ENCODE results near the gene ITPKA. TPM values are rescaled to one million over a fixed set of nuclear protein-coding genes. Genes with fewer than 3 reads are reported as not detected.

ITPKA gene
- total RNA-seq, 2 donors from 2014 or later = 0.20 to 0.29 TPM

- ATAC-seq (no peak), DNase-seq (no peak)
- peaks cover 18% of the 10 kb centered on the region for H3K4me1 Mint-ChIP-seq
- no peaks in the 10 kb centered on the region for H3K9me3 ChIP-seq (ENCODE audit: control insufficient read depth, low read length, poor library complexity, severe bottlenecking)
- H3K27ac Mint-ChIP-seq = peak overlapping the region; percentile 87
- H3K4me3 Mint-ChIP-seq = no peak overlapping the region
- H3K36me3 Mint-ChIP-seq (ENCODE audit: low read depth) = peaks cover 2% of the 10 kb centered on the region
- no peaks in the 10 kb centered on the region for H3K27me3 Mint-ChIP-seq
Observed at GRCh38 chr15:41482110-41482877, 11.4 kb upstream of the ITPKA start.

DNA sequence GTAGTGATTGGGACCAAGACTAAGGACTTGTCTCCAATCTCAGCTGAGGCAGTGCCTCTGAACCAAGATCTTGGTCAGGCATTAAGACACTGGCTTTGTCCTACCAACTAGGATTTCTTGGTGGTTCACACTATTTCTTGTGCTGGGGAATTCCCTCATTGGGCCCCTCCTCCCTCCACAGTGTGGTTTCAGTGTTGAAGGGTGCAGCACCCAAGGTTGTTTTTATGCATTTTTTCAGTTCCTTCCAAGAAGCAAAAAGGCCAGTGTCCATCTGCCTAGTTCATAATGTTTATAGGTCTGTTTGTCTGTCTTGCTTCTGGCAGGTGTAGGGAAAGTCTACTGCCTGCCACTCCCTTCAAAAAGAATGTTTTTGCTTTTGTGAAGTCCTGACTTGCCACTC lies 10.6 kb upstream of the ITPKA start:
- no peaks in the 10 kb centered on the region for H3K27me3 Mint-ChIP-seq
- H3K36me3 Mint-ChIP-seq (ENCODE audit: low read depth) = peaks cover 4% of the 10 kb centered on the region

DNA sequence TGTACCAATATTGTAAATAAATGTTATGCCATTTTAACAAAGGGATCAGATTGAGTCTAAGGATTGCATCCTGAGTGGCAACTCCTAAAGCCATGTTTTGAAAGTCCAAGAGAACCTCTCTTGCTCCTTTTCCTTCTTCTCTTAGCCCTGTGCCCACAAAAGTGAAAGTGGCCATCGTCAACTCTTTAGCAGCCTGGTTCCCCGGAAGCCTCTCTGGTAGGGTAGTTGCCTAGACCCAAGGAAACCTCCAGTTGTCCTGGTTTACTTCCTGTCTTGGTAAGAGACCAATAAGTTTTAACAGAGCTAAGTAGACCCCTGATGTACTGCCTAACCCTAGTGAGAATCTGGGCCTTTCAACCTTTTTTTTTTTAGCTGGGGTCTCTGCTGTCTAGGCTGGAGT lies 10.2 kb upstream of the ITPKA start:
- H3K9me3 ChIP-seq (ENCODE audit: control insufficient read depth, low read length, poor library complexity, severe bottlenecking) = no peaks in the 10 kb centered on the region
- no peaks in the 10 kb centered on the region for H3K27me3 Mint-ChIP-seq
- peak overlapping the region; percentile 77 for H3K4me3 Mint-ChIP-seq
- peaks cover 24% of the 10 kb centered on the region for H3K4me1 Mint-ChIP-seq
- H3K36me3 Mint-ChIP-seq (ENCODE audit: low read depth) = peaks cover 4% of the 10 kb centered on the region
- no peak for DNase-seq
- ATAC-seq = peak; percentile 67
- H3K27ac Mint-ChIP-seq = peak overlapping the region; percentile 87

More for the DNA sequence above, 10.6 kb upstream of the ITPKA start:
- DNase-seq (no peak), ATAC-seq (peak; percentile 92)
- Mint-ChIP-seq H3K27ac (peak overlapping the region; percentile 87), H3K4me1 (peaks cover 23% of the 10 kb centered on the region), H3K4me3 (peak overlapping the region; percentile 77)
- no peaks in the 10 kb centered on the region for H3K9me3 ChIP-seq (ENCODE audit: control insufficient read depth, low read length, poor library complexity, severe bottlenecking)

- peaks cover 2% of the 10 kb centered on the region for H3K36me3 Mint-ChIP-seq (ENCODE audit: low read depth)
- ATAC-seq (no peak), DNase-seq (no peak)
- no peaks in the 10 kb centered on the region for H3K9me3 ChIP-seq (ENCODE audit: control insufficient read depth, low read length, poor library complexity, severe bottlenecking)
- peaks cover 26% of the 10 kb centered on the region for H3K4me1 Mint-ChIP-seq
- H3K27me3 Mint-ChIP-seq = no peaks in the 10 kb centered on the region
- H3K27ac Mint-ChIP-seq = no peak overlapping the region
- no peak overlapping the region for H3K4me3 Mint-ChIP-seq
Observed at GRCh38 chr15:41484937-41485625, 8.6 kb upstream of the ITPKA start.

DNA sequence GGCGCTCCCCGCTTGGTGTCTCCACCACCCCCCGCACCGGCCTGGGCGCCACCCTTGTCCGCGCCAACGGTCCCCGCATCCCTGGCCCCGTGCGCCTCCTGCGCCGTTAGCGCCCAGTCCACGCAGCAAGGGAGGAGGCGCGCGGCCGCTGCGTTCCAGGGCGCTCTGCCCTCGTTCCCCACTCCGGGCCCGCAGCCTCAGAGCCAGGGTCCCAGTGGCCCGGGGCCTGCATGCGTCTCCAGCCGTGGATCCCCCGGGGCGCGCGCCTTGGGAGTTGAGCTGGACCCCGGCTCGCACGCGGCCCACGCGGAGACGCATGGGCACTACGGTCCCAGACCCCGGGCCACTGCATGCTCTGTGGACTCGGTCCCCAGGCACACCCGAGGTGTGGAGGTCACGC lies 7.4 kb upstream of the ITPKA start:
- Mint-ChIP-seq H3K27ac (no peak overlapping the region), H3K36me3 (ENCODE audit: low read depth) (peaks cover 2% of the 10 kb centered on the region), H3K27me3 (no peaks in the 10 kb centered on the region), H3K4me1 (peaks cover 28% of the 10 kb centered on the region), H3K4me3 (no peak overlapping the region)
- ATAC-seq (no peak), DNase-seq (no peak)
- no peaks in the 10 kb centered on the region for H3K9me3 ChIP-seq (ENCODE audit: control insufficient read depth, low read length, poor library complexity, severe bottlenecking)

DNA sequence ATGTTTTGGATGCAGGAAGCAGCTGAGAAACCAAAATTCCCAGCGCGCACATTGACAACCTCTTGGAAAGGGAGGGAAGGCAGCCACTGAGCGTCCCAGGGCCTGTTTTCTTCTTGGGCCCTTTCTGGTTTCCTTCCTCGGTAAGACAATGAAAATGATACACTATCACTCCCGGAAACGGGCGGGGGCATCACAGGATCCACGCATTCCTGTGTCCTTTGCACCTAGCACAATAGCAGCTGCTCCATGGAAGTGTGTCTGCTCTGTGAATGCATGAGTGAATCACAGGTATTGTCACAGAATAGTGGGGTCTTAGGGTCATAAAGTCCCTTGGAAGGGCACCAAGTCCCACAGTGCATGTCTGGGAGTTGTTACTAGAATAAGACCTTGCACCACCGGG lies 6.3 kb upstream of the ITPKA start:
- Mint-ChIP-seq H3K4me3 (no peak overlapping the region), H3K27me3 (no peaks in the 10 kb centered on the region), H3K36me3 (ENCODE audit: low read depth) (peaks cover 2% of the 10 kb centered on the region), H3K27ac (no peak overlapping the region), H3K4me1 (peaks cover 35% of the 10 kb centered on the region)
- DNase-seq (no peak), ATAC-seq (no peak)
- no peaks in the 10 kb centered on the region for H3K9me3 ChIP-seq (ENCODE audit: control insufficient read depth, low read length, poor library complexity, severe bottlenecking)

DNA sequence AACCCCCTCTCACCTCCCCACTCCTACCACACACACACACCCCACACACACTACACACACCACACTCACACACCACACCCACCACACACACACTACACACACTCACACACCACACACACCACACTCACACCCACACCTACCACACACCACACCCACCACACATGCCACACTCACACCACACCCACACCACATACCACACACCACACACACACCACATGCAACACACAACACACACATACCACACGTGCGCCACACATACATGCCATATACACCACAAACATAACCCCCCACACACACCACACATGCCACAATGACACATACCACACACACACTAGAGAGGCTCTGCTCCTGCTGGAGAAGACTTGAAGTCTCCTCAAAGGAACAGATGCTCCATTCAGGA lies 5.9 kb upstream of the ITPKA start:
- Mint-ChIP-seq H3K36me3 (ENCODE audit: low read depth) (peaks cover 2% of the 10 kb centered on the region), H3K27ac (no peak overlapping the region), H3K4me3 (peak overlapping the region; percentile 71), H3K27me3 (no peaks in the 10 kb centered on the region), H3K4me1 (peaks cover 38% of the 10 kb centered on the region)
- no peak for ATAC-seq
- no peak for DNase-seq
- H3K9me3 ChIP-seq (ENCODE audit: control insufficient read depth, low read length, poor library complexity, severe bottlenecking) = no peaks in the 10 kb centered on the region

- ATAC-seq (no peak), DNase-seq (no peak)
- peaks cover 25% of the 10 kb centered on the region for H3K4me1 Mint-ChIP-seq
- H3K36me3 Mint-ChIP-seq (ENCODE audit: low read depth) = peaks cover 2% of the 10 kb centered on the region
- no peak overlapping the region for H3K4me3 Mint-ChIP-seq
- H3K27me3 Mint-ChIP-seq = no peaks in the 10 kb centered on the region
- H3K9me3 ChIP-seq (ENCODE audit: control insufficient read depth, low read length, poor library complexity, severe bottlenecking) = no peaks in the 10 kb centered on the region
- no peak overlapping the region for H3K27ac Mint-ChIP-seq
Observed at GRCh38 chr15:41489641-41490040, 4.0 kb upstream of the ITPKA start.

DNA sequence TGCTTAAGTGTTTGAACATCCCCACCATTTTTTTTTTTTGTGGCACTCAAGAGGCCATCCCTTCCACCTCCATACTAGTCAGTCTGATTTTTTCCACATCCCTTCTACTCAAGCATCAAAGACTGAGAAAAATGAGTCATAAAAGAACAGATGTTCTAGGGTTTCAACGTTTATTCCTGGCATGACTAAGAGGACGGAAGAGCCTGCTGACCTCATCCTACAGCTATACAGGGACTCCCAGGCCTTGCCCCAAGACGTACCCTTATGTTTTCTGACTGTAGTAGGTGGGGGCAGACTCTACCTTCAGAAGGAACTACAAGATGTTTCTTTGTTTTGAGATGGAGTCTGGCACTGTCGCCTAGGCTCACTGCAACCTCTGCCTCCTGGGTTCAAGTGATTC lies 3.3 kb upstream of the ITPKA start:
- ATAC-seq (no peak), DNase-seq (no peak)
- Mint-ChIP-seq H3K27me3 (no peaks in the 10 kb centered on the region), H3K27ac (no peak overlapping the region), H3K4me1 (peaks cover 27% of the 10 kb centered on the region), H3K36me3 (ENCODE audit: low read depth) (peaks cover 2% of the 10 kb centered on the region), H3K4me3 (no peak overlapping the region)
- H3K9me3 ChIP-seq (ENCODE audit: control insufficient read depth, low read length, poor library complexity, severe bottlenecking) = no peaks in the 10 kb centered on the region

GRCh38 chr15:41491889-41492288 lies 1.8 kb upstream of the ITPKA start:
- no peak for DNase-seq
- H3K9me3 ChIP-seq (ENCODE audit: control insufficient read depth, low read length, poor library complexity, severe bottlenecking) = no peaks in the 10 kb centered on the region
- Mint-ChIP-seq H3K27ac (peak overlapping the region; percentile 51), H3K4me1 (peaks cover 27% of the 10 kb centered on the region), H3K4me3 (no peak overlapping the region), H3K27me3 (peaks cover 8% of the 10 kb centered on the region), H3K36me3 (ENCODE audit: low read depth) (peaks cover 2% of the 10 kb centered on the region)
- ATAC-seq = no peak

GRCh38 chr15:41492597-41493204 lies 973 bp upstream of the ITPKA start:
- ATAC-seq = no peak

DNA sequence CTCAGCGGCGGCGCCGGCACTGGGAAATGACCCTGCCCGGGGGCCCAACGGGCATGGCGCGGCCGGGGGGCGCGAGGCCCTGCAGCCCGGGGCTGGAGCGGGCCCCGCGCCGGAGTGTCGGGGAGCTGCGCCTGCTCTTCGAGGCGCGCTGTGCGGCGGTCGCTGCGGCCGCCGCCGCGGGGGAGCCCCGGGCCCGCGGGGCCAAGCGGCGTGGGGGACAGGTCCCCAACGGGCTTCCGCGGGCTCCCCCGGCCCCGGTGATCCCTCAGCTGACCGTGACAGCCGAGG lies 172 bp downstream of the ITPKA start:
- Mint-ChIP-seq H3K4me1 (peaks cover 24% of the 10 kb centered on the region), H3K36me3 (ENCODE audit: low read depth) (no peaks in the 10 kb centered on the region), H3K27ac (no peak overlapping the region), H3K4me3 (peak overlapping the region; percentile 83), H3K27me3 (peaks cover 14% of the 10 kb centered on the region)
- H3K9me3 ChIP-seq (ENCODE audit: control insufficient read depth, low read length, poor library complexity, severe bottlenecking) = no peaks in the 10 kb centered on the region
- peak; percentile 33 for ATAC-seq
- DNase-seq = no peak

More at GRCh38 chr15:41492597-41493204, 973 bp upstream of the ITPKA start:
- Mint-ChIP-seq H3K36me3 (ENCODE audit: low read depth) (peaks cover 2% of the 10 kb centered on the region), H3K4me3 (peak overlapping the region; percentile 91), H3K4me1 (peaks cover 26% of the 10 kb centered on the region), H3K27me3 (peaks cover 10% of the 10 kb centered on the region), H3K27ac (peak overlapping the region; percentile 51)
- DNase-seq = no peak
- H3K9me3 ChIP-seq (ENCODE audit: control insufficient read depth, low read length, poor library complexity, severe bottlenecking) = no peaks in the 10 kb centered on the region

DNA sequence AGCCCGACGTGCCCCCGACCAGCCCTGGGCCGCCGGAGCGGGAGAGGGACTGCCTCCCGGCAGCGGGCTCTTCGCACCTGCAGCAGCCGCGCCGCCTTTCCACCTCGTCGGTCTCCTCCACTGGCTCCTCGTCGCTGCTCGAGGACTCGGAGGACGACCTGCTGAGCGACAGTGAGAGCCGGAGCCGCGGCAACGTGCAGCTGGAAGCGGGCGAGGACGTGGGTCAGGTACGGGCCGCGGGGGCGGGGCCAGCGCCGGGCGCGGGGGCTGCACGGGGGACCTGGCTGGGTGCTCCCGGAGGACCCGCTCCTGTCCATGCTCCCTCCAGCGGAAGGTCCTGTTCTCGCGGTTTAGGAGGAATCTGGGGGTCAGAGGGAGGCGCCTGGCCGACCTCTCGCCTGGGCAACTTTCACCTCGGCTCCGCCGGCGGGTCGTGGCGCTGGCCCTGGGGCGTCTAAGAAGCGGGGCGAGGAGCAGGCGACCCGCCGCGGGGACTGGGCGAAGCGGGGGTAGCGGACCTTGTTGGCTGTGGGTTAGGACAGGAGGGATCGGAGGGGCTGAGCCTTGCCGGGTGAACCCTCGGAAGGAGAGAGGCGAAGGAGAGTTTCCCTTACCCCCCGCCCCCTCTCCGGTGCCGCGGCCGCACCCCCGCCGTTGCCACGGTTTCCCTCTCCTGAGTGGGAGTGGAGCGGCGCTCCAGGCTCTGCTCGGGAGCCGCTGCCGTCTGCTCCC lies 682 bp downstream of the ITPKA start:
- ATAC-seq (peak; percentile 38), DNase-seq (peak in 1 of 3 donors; percentile 17)
- Mint-ChIP-seq H3K36me3 (ENCODE audit: low read depth) (no peaks in the 10 kb centered on the region), H3K27ac (no peak overlapping the region), H3K4me3 (peak overlapping the region; percentile 83), H3K4me1 (peaks cover 24% of the 10 kb centered on the region), H3K27me3 (peaks cover 17% of the 10 kb centered on the region)
- no peaks in the 10 kb centered on the region for H3K9me3 ChIP-seq (ENCODE audit: control insufficient read depth, low read length, poor library complexity, severe bottlenecking)

All from T-helper 17 cell (primary cell).